ENCODE results near the gene SIX2.
"Not testable (repeated sequence)": the region's sequence is repeated elsewhere in the genome, so short reads cannot be mapped to it uniquely, and the experiment has no call there.

SIX2 gene

DNA sequence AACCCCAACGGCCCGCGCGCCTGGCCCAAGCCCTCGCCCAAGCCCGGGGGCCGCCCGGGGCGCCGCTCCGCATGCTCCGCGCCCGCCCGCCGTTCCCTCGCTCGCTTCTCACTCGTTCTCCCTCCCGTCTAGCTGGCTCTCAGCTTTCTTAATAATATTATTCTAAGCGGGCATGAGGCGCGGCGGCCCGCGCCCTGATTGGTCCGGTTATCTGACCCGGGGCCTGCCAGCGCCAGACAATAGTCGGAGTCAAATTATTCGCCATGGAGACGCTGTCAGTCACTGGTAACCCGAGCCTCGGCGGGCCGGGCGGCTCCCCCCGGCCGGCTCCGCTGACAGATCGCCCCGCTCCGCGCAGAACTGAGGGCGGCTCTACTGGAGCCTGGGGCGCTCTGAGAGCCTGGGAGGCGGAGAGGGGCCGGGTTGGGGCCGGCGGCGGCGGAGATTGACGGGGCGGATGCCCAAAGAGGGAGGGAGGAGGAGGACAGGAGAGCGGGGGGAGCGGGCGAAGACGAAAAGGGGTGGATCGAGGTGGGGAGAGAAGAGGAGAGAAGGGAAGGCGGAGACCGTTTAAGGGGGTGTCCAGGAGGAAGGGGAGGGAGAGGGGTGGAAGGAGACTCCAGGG lies at the start of gene SIX2:
TSS of gene SIX2 (minus strand) at position 150 of the 625 bp plus-strand sequence. CDS start 342 bp downstream, outside the sequence.
- peak; percentile 76 to 77 for DNase-seq (ENCODE audit: low read depth in 2 of 2)

- no peak for DNase-seq (ENCODE audit: low read depth in 2 of 2)
Observed at GRCh38 chr2:45055162-45055605, 45.9 kb upstream of the SIX2 start.

GRCh38 chr2:45053966-45054365 lies 44.7 kb upstream of the SIX2 start:
- DNase-seq (ENCODE audit: low read depth in 2 of 2), result no peak

- DNase-seq (ENCODE audit: low read depth in 2 of 2), result no peak
Observed at GRCh38 chr2:45052388-45052928, 43.2 kb upstream of the SIX2 start.

- DNase-seq (ENCODE audit: low read depth in 2 of 2), result no peak
Observed at GRCh38 chr2:45049569-45050336, 40.5 kb upstream of the SIX2 start.

- no peak for DNase-seq (ENCODE audit: low read depth in 2 of 2)
Observed at GRCh38 chr2:45047301-45047700, 38.0 kb upstream of the SIX2 start.

GRCh38 chr2:45046786-45047185 lies 37.5 kb upstream of the SIX2 start:
- DNase-seq (ENCODE audit: low read depth in 2 of 2), result peak; percentile 32 to 37

- no peak for DNase-seq (ENCODE audit: low read depth in 2 of 2)
Observed at GRCh38 chr2:45045706-45046105, 36.5 kb upstream of the SIX2 start.

DNA sequence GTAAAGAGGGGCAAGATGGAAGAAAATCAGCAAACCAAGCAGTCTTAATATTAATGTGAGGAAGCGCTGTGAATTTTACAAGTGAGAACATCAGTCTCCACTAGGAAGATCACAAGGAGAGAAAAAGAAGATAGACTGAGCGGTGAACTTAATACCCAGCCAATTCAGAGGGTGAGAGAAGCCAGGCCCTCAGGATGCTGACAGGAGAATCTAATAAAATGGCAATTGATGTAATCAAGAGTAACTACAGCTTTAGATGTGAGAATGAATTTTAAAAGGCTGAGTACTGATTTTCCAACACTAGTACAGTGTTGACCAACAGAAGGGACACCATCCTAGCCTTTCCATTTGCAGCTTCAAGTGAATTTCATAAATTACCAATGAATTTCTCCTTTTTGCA lies 35.7 kb upstream of the SIX2 start:
- no peak for DNase-seq (ENCODE audit: low read depth in 2 of 2)

DNA sequence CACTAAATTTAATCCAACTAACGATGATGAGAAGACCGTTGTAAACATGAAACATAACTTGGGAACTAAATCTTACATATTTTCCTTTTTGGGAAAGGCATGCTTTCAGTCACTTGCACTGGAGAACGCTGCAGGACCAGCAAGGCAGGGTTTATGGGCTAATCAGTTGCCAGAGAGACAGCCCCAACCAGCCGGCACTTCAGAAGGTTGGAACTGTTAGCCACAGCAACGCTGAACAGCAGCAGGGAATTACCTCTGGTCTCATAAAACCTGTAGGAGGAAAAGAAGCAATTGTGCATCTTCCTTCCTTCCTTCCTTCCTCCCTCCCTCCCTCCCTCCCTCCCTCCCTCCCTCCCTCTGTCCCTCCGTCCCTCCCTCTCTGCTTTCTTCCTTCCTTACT lies 33.9 kb upstream of the SIX2 start:
- DNase-seq (ENCODE audit: low read depth in 2 of 2), result no peak

GRCh38 chr2:45042401-45042800 lies 33.1 kb upstream of the SIX2 start:
- no peak for DNase-seq (ENCODE audit: low read depth in 2 of 2)

GRCh38 chr2:45040786-45041185 lies 31.5 kb upstream of the SIX2 start:
- DNase-seq (ENCODE audit: low read depth in 2 of 2), result no peak

DNA sequence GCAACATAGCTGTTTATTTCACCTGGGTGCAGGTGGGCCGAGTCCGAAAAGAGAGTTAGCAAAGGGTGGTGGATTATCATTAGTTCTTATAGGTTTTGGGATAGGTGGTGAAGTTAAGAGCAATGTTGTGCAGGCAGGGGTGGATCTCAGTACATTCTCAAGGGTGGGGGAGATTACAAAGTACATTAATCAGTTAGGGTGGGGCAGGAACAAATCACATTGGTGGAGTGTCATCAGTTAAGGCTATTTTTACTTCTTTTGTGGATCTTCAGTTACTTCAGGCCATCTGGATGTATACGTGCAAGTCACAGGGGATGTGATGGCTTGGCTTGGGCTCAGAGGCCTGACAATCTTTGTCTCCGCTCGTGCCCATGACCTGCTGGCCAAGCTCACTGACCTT lies 30.6 kb upstream of the SIX2 start:
- DNase-seq (ENCODE audit: low read depth in 2 of 2), result not testable (repeated sequence)

- DNase-seq (ENCODE audit: low read depth in 2 of 2), result not testable (repeated sequence)
Observed at GRCh38 chr2:45038861-45039260, 29.6 kb upstream of the SIX2 start.

DNA sequence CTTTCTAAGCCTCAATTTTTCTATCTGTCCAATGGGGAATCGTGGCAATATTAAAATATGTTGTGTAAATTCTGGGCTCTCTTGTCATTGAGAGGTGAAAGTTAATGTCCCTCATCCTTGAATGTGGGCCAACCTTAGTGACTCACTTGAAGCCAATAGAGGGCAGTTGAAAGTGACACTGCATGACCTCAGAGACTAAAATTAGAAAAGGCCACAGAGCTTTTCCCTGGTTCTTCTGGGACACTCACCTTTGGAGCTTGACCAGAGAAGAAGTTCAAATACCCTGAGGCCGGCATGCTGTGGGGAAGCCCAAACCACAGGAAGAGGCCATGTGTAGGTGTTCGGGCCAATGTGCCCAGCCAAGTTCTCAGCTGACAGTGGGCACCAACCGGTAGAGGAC lies 24.1 kb upstream of the SIX2 start:
- DNase-seq (ENCODE audit: low read depth in 2 of 2), result no peak

- DNase-seq (ENCODE audit: low read depth in 2 of 2), result no peak
Observed at GRCh38 chr2:45031028-45031427, 21.8 kb upstream of the SIX2 start.

DNA sequence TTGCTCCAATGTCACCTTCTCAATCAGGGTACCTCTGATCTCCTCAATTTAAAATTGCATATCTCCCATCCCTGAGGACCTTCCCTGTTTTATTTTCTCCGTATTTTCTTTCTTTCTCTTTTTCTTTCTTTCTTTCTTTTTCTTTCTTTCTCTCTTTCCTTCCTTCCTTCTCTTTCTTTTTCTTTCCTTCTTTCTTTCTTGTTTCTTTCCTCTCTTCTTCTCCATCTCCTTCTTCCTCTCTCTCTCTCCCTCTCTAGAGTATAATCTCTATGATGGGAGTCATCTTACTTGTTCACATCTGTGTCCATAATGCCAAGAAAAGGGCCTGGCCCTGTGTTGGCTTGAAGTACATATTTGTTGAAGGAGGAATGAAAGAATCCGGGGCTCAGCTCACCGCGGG lies 21.3 kb upstream of the SIX2 start:
- DNase-seq (ENCODE audit: low read depth in 2 of 2), result no peak

GRCh38 chr2:45029215-45029614 lies 20.0 kb upstream of the SIX2 start:
- no peak for DNase-seq (ENCODE audit: low read depth in 2 of 2)

GRCh38 chr2:45028276-45028675 lies 19.0 kb upstream of the SIX2 start:
- DNase-seq (ENCODE audit: low read depth in 2 of 2), result no peak

GRCh38 chr2:45026924-45027450 lies 17.7 kb upstream of the SIX2 start:
- no peak for DNase-seq (ENCODE audit: low read depth in 2 of 2)

GRCh38 chr2:45024600-45025291 lies 15.5 kb upstream of the SIX2 start:
- no peak for DNase-seq (ENCODE audit: low read depth in 2 of 2)

GRCh38 chr2:45024097-45024496 lies 14.8 kb upstream of the SIX2 start:
- DNase-seq (ENCODE audit: low read depth in 2 of 2), result no peak

All from fibroblast of skin of left quadriceps (primary cell).